Measurements from ENCODE around the gene GUCA1A. TPM values are rescaled to one million over a fixed set of nuclear protein-coding genes. Genes with fewer than 3 reads are reported as not detected.

Gene GUCA1A
- total RNA-seq (ENCODE audit: unreplicated experiment), result 0.62 TPM
- long read RNA-seq, result 0 reads

DNA sequence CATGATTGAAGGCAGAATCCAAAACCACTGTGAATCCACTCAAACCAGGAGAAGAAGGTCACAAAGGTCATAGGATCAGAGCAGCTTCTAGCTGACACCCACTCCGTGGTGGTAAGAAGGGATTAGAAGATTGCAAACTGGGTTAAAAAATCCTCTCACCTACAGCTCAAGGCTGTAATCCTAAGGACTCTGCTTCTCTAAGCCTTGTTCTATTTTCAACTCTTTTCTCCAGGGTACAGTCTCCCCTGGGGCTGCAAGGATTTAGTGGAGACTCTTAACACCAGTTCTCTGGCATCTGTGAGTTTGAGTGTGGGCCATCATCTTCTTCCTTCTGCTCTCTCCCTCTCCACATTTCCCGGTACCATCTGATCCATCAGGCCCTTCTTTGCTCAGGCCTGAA is at the start of gene GUCA1A:
GUCA1A (plus strand) TSS at position 264 of the 400 bp plus-strand sequence. CDS start 250 bp downstream, outside the sequence.
- Mint-ChIP-seq H3K36me3 (ENCODE audit: low read depth, unreplicated experiment) (peaks cover 4% of the 10 kb centered on the region), H3K27me3 (ENCODE audit: unreplicated experiment) (peaks cover 4% of the 10 kb centered on the region), H3K27ac (ENCODE audit: unreplicated experiment) (no peak within 1 kb of the TSS), H3K4me1 (ENCODE audit: unreplicated experiment) (no peaks in the 10 kb centered on the region), H3K9me3 (ENCODE audit: unreplicated experiment) (no peaks in the 10 kb centered on the region), H3K4me3 (ENCODE audit: unreplicated experiment) (no peak within 1 kb of the TSS)
- TF ChIP-seq, protein P1, sequence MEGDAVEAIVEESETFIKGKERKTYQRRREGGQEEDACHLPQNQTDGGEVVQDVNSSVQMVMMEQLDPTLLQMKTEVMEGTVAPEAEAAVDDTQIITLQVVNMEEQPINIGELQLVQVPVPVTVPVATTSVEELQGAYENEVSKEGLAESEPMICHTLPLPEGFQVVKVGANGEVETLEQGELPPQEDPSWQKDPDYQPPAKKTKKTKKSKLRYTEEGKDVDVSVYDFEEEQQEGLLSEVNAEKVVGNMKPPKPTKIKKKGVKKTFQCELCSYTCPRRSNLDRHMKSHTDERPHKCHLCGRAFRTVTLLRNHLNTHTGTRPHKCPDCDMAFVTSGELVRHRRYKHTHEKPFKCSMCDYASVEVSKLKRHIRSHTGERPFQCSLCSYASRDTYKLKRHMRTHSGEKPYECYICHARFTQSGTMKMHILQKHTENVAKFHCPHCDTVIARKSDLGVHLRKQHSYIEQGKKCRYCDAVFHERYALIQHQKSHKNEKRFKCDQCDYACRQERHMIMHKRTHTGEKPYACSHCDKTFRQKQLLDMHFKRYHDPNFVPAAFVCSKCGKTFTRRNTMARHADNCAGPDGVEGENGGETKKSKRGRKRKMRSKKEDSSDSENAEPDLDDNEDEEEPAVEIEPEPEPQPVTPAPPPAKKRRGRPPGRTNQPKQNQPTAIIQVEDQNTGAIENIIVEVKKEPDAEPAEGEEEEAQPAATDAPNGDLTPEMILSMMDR (IDR thresholded peaks at IDR 0.05; ENCODE audit: unreplicated experiment), result no peak
- no peak for DNase-seq (ENCODE audit: low spot score)

DNA sequence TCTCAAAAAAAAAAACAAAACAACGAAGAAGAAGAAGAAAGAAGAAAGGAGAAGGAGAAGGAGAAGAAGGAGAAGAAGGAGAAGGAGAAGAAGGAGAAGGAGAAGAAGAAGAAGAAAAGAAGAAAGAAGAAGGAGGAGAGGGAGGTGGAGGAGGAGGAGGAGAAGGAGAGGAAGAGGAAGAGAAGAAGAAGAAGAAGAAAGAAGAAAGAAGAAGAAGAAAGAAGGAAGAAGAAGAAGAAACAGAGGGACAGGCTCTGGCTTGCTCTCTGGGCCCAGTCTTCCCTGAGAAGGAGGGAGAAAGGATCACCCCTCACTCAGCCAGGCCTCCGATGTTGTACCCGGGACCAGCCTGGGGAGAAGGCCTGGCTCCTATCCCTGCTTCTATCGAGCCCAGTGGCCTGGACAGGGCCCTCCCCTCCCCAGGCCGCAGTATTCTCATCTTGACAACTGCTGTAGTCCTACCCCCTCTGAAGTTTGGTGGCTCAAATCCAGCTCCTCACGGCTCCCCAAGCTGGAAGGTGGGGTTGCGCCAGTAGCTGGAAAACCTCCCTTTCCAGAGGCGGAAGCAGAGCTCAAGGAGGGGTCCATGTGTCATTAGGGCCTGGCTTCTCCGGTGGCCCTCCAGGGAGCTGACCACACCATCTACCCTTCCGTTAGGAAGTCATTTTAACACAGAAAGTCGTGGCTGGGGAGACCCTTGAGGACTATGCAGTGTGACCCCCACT is 49.6 kb upstream of the GUCA1A start:
- no peak overlapping the region for H3K27ac Mint-ChIP-seq (ENCODE audit: unreplicated experiment)
- DNase-seq (ENCODE audit: low spot score), result no peak
- no peaks in the 10 kb centered on the region for H3K36me3 Mint-ChIP-seq (ENCODE audit: low read depth, unreplicated experiment)
- TF ChIP-seq, protein P1 (IDR thresholded peaks at IDR 0.05; ENCODE audit: unreplicated experiment), result no peak
- H3K27me3 Mint-ChIP-seq (ENCODE audit: unreplicated experiment), result peaks cover 5% of the 10 kb centered on the region
- H3K4me1 Mint-ChIP-seq (ENCODE audit: unreplicated experiment), result peaks cover 3% of the 10 kb centered on the region
- no peaks in the 10 kb centered on the region for H3K9me3 Mint-ChIP-seq (ENCODE audit: unreplicated experiment)
- no peak overlapping the region for H3K4me3 Mint-ChIP-seq (ENCODE audit: unreplicated experiment)

DNA sequence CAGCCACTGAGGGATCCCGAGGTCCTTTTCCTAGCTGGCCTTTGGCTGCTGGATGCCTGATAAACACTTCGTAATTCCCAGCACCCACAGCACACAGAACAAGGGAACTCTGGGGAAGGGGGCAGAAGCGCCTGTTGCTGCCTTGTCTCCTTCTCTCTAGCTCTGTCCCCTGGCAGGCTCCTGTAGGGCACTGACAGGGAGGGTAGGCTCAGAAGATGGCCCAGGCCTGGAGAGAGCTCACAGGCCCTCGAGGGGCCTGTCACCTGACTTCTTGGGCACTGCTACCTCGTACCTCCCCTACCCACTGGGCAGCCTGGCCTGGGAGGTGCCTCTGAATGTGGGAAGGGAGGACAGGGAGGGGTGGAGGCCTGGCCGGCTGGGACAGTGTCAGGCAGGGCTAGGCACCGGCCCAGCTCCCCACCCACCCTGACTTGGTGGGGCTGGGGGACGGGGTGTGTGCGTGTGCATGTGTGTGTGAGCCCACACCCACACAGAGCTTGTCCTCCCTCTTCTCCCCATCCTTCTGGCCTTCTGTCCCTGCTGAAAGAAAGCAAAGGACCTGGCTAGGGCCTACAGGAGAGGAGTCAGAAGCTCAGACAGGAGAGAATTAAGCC is 48.8 kb upstream of the GUCA1A start:
- no peak for DNase-seq (ENCODE audit: low spot score)
- no peaks in the 10 kb centered on the region for H3K9me3 Mint-ChIP-seq (ENCODE audit: unreplicated experiment)
- H3K4me3 Mint-ChIP-seq (ENCODE audit: unreplicated experiment), result no peak overlapping the region
- TF ChIP-seq, protein P1 (IDR thresholded peaks at IDR 0.05; ENCODE audit: unreplicated experiment), result no peak
- H3K27me3 Mint-ChIP-seq (ENCODE audit: unreplicated experiment), result peaks cover 5% of the 10 kb centered on the region
- peaks cover 3% of the 10 kb centered on the region for H3K4me1 Mint-ChIP-seq (ENCODE audit: unreplicated experiment)
- no peaks in the 10 kb centered on the region for H3K36me3 Mint-ChIP-seq (ENCODE audit: low read depth, unreplicated experiment)
- no peak overlapping the region for H3K27ac Mint-ChIP-seq (ENCODE audit: unreplicated experiment)

DNA sequence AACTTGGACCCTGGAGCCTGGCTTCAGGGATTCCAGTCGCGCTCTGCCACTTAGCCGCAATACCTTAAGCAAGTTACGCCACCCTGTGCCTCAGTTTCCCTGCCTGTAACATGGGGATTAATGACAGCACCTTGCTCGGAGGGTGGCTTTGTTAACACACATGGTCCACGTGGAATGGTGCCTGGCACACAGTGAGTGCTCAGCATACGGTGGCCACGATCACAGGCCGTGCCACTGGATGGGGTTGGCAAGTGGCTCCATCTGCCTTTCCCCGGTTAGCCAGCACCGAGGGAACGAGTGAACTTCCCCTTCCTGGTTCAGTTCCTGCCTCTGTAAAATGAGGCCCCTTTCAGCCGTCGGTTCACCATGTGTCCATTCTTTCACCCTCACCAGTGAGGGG is 47.9 kb upstream of the GUCA1A start:
- TF ChIP-seq, protein P1 (IDR thresholded peaks at IDR 0.05; ENCODE audit: unreplicated experiment), result no peak
- Mint-ChIP-seq H3K27me3 (ENCODE audit: unreplicated experiment) (peaks cover 5% of the 10 kb centered on the region), H3K4me1 (ENCODE audit: unreplicated experiment) (peaks cover 3% of the 10 kb centered on the region), H3K9me3 (ENCODE audit: unreplicated experiment) (no peaks in the 10 kb centered on the region), H3K4me3 (ENCODE audit: unreplicated experiment) (no peak overlapping the region), H3K27ac (ENCODE audit: unreplicated experiment) (no peak overlapping the region), H3K36me3 (ENCODE audit: low read depth, unreplicated experiment) (no peaks in the 10 kb centered on the region)
- no peak for DNase-seq (ENCODE audit: low spot score)

DNA sequence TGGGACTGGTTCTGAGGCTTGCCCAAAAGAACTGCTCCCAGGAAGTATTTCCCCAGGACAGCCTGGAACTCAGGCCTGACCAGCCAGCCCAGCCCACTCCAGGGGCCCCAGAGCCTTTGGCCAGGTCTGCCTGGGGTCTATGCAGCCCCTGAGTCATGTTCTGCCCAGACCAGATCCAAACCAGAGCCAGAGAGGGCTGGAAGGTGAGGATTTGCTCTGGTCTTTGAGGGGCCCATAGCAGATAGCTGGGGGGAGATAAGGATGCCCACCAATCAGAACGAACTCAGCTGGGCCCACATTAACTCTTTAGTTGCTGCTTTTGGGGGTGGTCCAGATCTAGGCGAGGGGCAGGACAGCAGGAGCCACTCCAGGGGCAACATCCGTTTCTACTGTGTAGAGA is 47.5 kb upstream of the GUCA1A start:
- H3K9me3 Mint-ChIP-seq (ENCODE audit: unreplicated experiment), result no peaks in the 10 kb centered on the region
- H3K4me3 Mint-ChIP-seq (ENCODE audit: unreplicated experiment), result no peak overlapping the region
- H3K27me3 Mint-ChIP-seq (ENCODE audit: unreplicated experiment), result peaks cover 3% of the 10 kb centered on the region
- peaks cover 3% of the 10 kb centered on the region for H3K4me1 Mint-ChIP-seq (ENCODE audit: unreplicated experiment)
- TF ChIP-seq, protein P1 (IDR thresholded peaks at IDR 0.05; ENCODE audit: unreplicated experiment), result no peak
- no peaks in the 10 kb centered on the region for H3K36me3 Mint-ChIP-seq (ENCODE audit: low read depth, unreplicated experiment)
- no peak overlapping the region for H3K27ac Mint-ChIP-seq (ENCODE audit: unreplicated experiment)
- no peak for DNase-seq (ENCODE audit: low spot score)
